GM10266 (cell line): ENCODE data around the gene GPSM1.

Experiments used
- DNase-seq: peaks from one replicate; pipeline ENCODE4 v3.0.0; 2012; ENCODE audit errors: extremely low spot score
- TF ChIP-seq, protein P1 (sequence below): IDR thresholded peaks from 2 replicates; pipeline ENCODE4 v1.5.1; 2012; ENCODE audit warnings: mild to moderate bottlenecking, low read depth; ENCODE audit not compliant: control insufficient read depth, insufficient read depth; ENCODE audit errors: missing control alignments

GPSM1 gene

GRCh38 chr9:136292591-136293448 lies 34.5 kb upstream of the GPSM1 start:
- TF ChIP-seq, protein P1, sequence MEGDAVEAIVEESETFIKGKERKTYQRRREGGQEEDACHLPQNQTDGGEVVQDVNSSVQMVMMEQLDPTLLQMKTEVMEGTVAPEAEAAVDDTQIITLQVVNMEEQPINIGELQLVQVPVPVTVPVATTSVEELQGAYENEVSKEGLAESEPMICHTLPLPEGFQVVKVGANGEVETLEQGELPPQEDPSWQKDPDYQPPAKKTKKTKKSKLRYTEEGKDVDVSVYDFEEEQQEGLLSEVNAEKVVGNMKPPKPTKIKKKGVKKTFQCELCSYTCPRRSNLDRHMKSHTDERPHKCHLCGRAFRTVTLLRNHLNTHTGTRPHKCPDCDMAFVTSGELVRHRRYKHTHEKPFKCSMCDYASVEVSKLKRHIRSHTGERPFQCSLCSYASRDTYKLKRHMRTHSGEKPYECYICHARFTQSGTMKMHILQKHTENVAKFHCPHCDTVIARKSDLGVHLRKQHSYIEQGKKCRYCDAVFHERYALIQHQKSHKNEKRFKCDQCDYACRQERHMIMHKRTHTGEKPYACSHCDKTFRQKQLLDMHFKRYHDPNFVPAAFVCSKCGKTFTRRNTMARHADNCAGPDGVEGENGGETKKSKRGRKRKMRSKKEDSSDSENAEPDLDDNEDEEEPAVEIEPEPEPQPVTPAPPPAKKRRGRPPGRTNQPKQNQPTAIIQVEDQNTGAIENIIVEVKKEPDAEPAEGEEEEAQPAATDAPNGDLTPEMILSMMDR: no peak
- DNase-seq: no peak

GRCh38 chr9:136293476-136294077 lies 33.8 kb upstream of the GPSM1 start:
- TF ChIP-seq, protein P1: no peak

GRCh38 chr9:136294437-136294836 lies 32.9 kb upstream of the GPSM1 start:
- DNase-seq: no peak
- TF ChIP-seq, protein P1: no peak

More at GRCh38 chr9:136293476-136294077, 33.8 kb upstream of the GPSM1 start:
- no peak for DNase-seq

- TF ChIP-seq, protein P1: no peak
- DNase-seq: no peak
Measured at GRCh38 chr9:136295055-136295454, 32.3 kb upstream of the GPSM1 start.

DNA sequence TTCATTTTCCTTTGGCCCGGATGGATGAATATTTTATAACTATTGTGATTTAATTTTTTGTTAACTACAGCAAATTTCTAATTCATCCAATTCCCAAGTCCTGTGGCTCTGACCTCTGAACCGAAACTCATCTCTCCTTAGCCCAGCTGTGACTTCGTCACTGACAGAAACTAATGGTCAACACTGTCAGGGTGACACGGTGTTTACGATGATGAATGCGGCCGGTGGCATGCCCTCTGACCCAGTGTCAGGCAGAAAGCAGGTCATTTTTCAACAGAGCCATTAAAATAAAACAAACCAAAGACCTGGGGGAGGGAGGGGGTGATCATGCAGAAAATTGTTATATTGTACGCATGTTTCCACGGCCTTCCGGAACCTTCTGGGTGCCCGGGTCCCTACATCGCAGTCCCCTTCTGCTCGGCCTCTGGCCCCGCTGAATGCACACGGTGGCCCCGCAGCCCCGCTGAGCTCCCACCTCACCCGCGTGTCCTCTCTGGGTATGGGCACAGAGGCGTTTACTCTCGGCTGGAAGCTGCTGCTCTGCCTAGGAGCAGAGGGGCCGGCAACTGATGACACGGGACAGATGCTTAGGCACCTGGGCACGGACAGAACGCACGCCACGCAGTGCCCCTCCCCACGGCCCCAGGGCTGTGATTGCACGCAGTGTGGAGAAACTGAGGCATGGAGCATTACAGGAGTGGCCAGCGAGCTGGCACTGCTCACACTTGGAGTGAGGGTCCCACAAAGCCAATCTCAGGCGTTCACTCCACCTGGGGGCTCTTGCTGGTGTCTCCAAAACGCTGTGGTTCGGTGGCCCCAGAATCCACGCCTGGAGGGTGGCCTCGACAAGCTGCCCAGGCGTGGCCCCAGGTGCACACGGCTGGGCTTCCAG lies 31.6 kb upstream of the GPSM1 start:
- no peak for DNase-seq
- TF ChIP-seq, protein P1: no peak

GRCh38 chr9:136296434-136297015 lies 30.8 kb upstream of the GPSM1 start:
- no peak for DNase-seq
- TF ChIP-seq, protein P1: no peak
